Spleen (tissue), 11 donors: ENCODE data around the gene ZNF436. TPM values are rescaled to one million over a fixed set of nuclear protein-coding genes. Genes with fewer than 3 reads are reported as not detected.

Experiments
- DNase-seq: peaks from one replicate; pipeline ENCODE4 v3.0.0-alpha.2; 2020
- H3K27ac ChIP-seq, 8 donors: fragments of 200-600 bp; sonication (generic) in 7 of 8; 1 replicate in 4 of 8; 2 replicates in 4 of 8; pipeline versions ENCODE4 v1.5.0 to v1.8.0; 2016 to 2021; ENCODE audit warnings: inconsistent platforms in 4 of 8, mild to moderate bottlenecking in 4 of 8, moderate library complexity in 1 of 8
- H3K27me3 ChIP-seq, 7 donors: fragments of 200-600 bp; sonication (generic) in 6 of 7; replicated peaks in 1 of 7; 1 replicate in 4 of 7; 2 replicates in 3 of 7; pipeline versions ENCODE4 v1.5.0 to v1.8.0; 2016 to 2021; ENCODE audit warnings: inconsistent platforms in 3 of 7, mild to moderate bottlenecking in 1 of 7
- H3K36me3 ChIP-seq, 6 donors: fragments of 200-600 bp; sonication (generic) in 5 of 6; 1 replicate in 4 of 6; 2 replicates in 2 of 6; pipeline versions ENCODE4 v1.5.0 to v1.8.0; 2016 to 2021; ENCODE audit warnings: inconsistent platforms in 2 of 6
- H3K4me1 ChIP-seq, 6 donors: fragments of 200-600 bp; sonication (generic) in 5 of 6; 1 replicate in 3 of 6; 2 replicates in 3 of 6; pipeline versions ENCODE4 v1.5.0 to v1.8.0; 2016 to 2021; ENCODE audit warnings: inconsistent platforms in 3 of 6
- H3K4me3 ChIP-seq, 8 donors: fragments of 200-600 bp; sonication (generic) in 7 of 8; 1 replicate in 4 of 8; 2 replicates in 4 of 8; pipeline versions ENCODE4 v1.5.0 to v1.8.0; 2016 to 2021; ENCODE audit warnings: inconsistent platforms in 4 of 8, mild to moderate bottlenecking in 4 of 8, moderate library complexity in 2 of 8
- H3K9me3 ChIP-seq, 8 donors: fragments of 200-600 bp; sonication (generic) in 7 of 8; 1 replicate in 4 of 8; 2 replicates in 4 of 8; pipeline versions ENCODE4 v1.5.0 to v1.8.0; 2016 to 2021; ENCODE audit warnings: inconsistent platforms in 4 of 8
- CTCF ChIP-seq, 11 experiments: fragments of 200-600 bp in 7 of 11; fragments of 450-650 bp in 4 of 11; sonication (generic) in 4 of 11; IDR thresholded peaks in 8 of 11; conservative IDR thresholded peaks in 3 of 11; 1 replicate in 7 of 11; 2 replicates in 4 of 11; pipeline versions ENCODE4 v1.4.0 to v1.8.0; 2016 to 2021; ENCODE audit warnings: antibody characterized with exemption in 11 of 11, inconsistent platforms in 4 of 11, mild to moderate bottlenecking in 1 of 11
- POLR2A ChIP-seq, 3 donors: fragments of 450-650 bp; IDR thresholded peaks; one replicate each; pipeline ENCODE4 v1.5.1; 2017; ENCODE audit warnings: antibody characterized with exemption in 3 of 3, mild to moderate bottlenecking in 1 of 3
- POLR2AphosphoS5 ChIP-seq, 3 donors: sonication (generic); formaldehyde crosslinking; IDR thresholded peaks; one replicate each; pipeline ENCODE4 v1.5.1; 2017; ENCODE audit warnings: antibody characterized with exemption in 3 of 3
- WGBS, 5 donors: extraction: QIAGEN DNeasy Blood & Tissue Kit in 3 of 5; methylation state at CpG; one replicate each; pipeline versions ENCODE4 v1.1.5 to v1.1.7; 2013 to 2018; 5-methylcytosine and 5-hydroxymethylcytosine counted together
- intact Hi-C: fragments of 100-400 bp; cut with DNase I; formaldehyde crosslinking; loops from one replicate; pipeline ENCODE4 v1.15.0; 2023; ENCODE audit warnings: low total_unique reads
- polyA plus RNA-seq, 3 donors: library from polyadenylated mRNA; stranded (reverse); fragments of 200-250 nt; gene quantifications; one replicate each; pipeline ENCODE4 v1.2.1, GENCODE V29; 2013
- total RNA-seq, 7 donors: library from RNA; depleted of rRNA in 3 of 7; stranded (reverse); fragments of >200 nt in 3 of 7; fragmentation: NEBNext Ultra II Directional in 4 of 7; extraction: Animal tissue kit (Norgen Biotek cat#: 25700) in 4 of 7; gene quantifications; one replicate each; pipeline versions ENCODE4 v1.1.0 to v1.2.1, GENCODE V29; 2016 to 2021
- donor health status: healthy with polysubstance abuse.
- donor health status: DM: no; HTN: no; CAD: no; lungs with moderate emphysema.
- donor health status: DM: no; HTN: no; CAD: no.
- donor health status: Bipolar disorder and iron deficiency.
- donor health status: healthy.
- donor health status: DM: no; HTN: no; CAD: no.
- donor health status: DM: yes; HTN: yes; CAD: no.

The ZNF436 gene
- total and polyA plus RNA-seq, 10 donors: 2.8 to 32.1 (median 18.5) TPM

- TF ChIP-seq POLR2AphosphoS5 (IDR thresholded peaks at IDR 0.05): no peak
- TF ChIP-seq CTCF (IDR thresholded peaks at IDR 0.05 in 8 of 11, conservative IDR thresholded peaks at IDR 0.05 in 3 of 11): no peak
- TF ChIP-seq POLR2A (IDR thresholded peaks at IDR 0.05): no peak
- H3K36me3 ChIP-seq: peaks cover 0 to 56% (median 45%) of the 10 kb centered on the region in 6 donors
- 83 to 93% (median 90%) methylated on average over 2 of the region's 2 CpGs for WGBS, 5 donors
These were observed 31.8 kb downstream of the ZNF436 start for GRCh38 chr1:23337869-23338268.

GRCh38 chr1:23331713-23332112 lies 37.9 kb downstream of the ZNF436 start:
- Histone ChIP-seq H3K27me3 (no peaks in the 10 kb centered on the region), H3K9me3 (no peaks in the 10 kb centered on the region), H3K4me1 (peaks cover 0 to 18% (median under 1%) of the 10 kb centered on the region in 6 donors), H3K27ac (no peak overlapping the region), H3K4me3 (no peak overlapping the region), H3K36me3 (peaks cover 0 to 100% (median 88%) of the 10 kb centered on the region in 6 donors)
- WGBS, 5 donors: 94 to 97% (median 96%) methylated on average over 8 of the region's 8 CpGs
- no peak for DNase-seq
- intact Hi-C loops: no loop called here
- TF ChIP-seq POLR2AphosphoS5 (IDR thresholded peaks at IDR 0.05): peak in 1 of 3 donors; percentile 26
- TF ChIP-seq POLR2A (IDR thresholded peaks at IDR 0.05): no peak
- no peak for TF ChIP-seq CTCF (IDR thresholded peaks at IDR 0.05 in 8 of 11, conservative IDR thresholded peaks at IDR 0.05 in 3 of 11)

More at GRCh38 chr1:23337869-23338268, 31.8 kb downstream of the ZNF436 start:
- intact Hi-C loops: no loop called here
- no peaks in the 10 kb centered on the region for H3K9me3 ChIP-seq
- peaks cover 35 to 64% (median 59%) of the 10 kb centered on the region in 6 donors for H3K4me1 ChIP-seq
- no peaks in the 10 kb centered on the region for H3K27me3 ChIP-seq
- peak overlapping the region in 1 of 8 donors; percentile 45 for H3K27ac ChIP-seq
- no peak overlapping the region for H3K4me3 ChIP-seq
- DNase-seq: no peak

GRCh38 chr1:23330846-23331245 lies 38.8 kb downstream of the ZNF436 start:
- intact Hi-C loops: no loop called here
- Histone ChIP-seq H3K4me1 (peaks cover 0 to 17% (median 0%) of the 10 kb centered on the region in 6 donors), H3K36me3 (peaks cover 0 to 100% (median 90%) of the 10 kb centered on the region in 6 donors), H3K9me3 (no peaks in the 10 kb centered on the region), H3K27me3 (no peaks in the 10 kb centered on the region), H3K27ac (no peak overlapping the region), H3K4me3 (no peak overlapping the region)
- 95 to 100% (median 100%) methylated on average over 1 of the region's 1 CpG for WGBS, 5 donors
- TF ChIP-seq POLR2AphosphoS5 (IDR thresholded peaks at IDR 0.05) (no peak), CTCF (IDR thresholded peaks at IDR 0.05 in 8 of 11, conservative IDR thresholded peaks at IDR 0.05 in 3 of 11) (no peak), POLR2A (IDR thresholded peaks at IDR 0.05) (no peak)
- DNase-seq: no peak

GRCh38 chr1:23325393-23325792 lies 44.2 kb downstream of the ZNF436 start:
- peaks cover 0 to 100% (median 79%) of the 10 kb centered on the region in 6 donors for H3K36me3 ChIP-seq
- no peaks in the 10 kb centered on the region for H3K27me3 ChIP-seq
- H3K4me1 ChIP-seq: peaks cover 0 to 35% (median 2%) of the 10 kb centered on the region in 6 donors
- intact Hi-C loops: no loop called here
- 80 to 92% (median 83%) methylated on average over 2 of the region's 2 CpGs for WGBS, 5 donors
- no peak overlapping the region for H3K27ac ChIP-seq
- no peak for TF ChIP-seq POLR2A (IDR thresholded peaks at IDR 0.05)
- no peak for TF ChIP-seq CTCF (IDR thresholded peaks at IDR 0.05 in 8 of 11, conservative IDR thresholded peaks at IDR 0.05 in 3 of 11)
- no peak for TF ChIP-seq POLR2AphosphoS5 (IDR thresholded peaks at IDR 0.05)
- H3K4me3 ChIP-seq: no peak overlapping the region
- no peak for DNase-seq
- H3K9me3 ChIP-seq: no peaks in the 10 kb centered on the region
